ENCODE data around the gene PLXND1. TPM values are rescaled to one million over a fixed set of nuclear protein-coding genes. Genes with fewer than 3 reads are reported as not detected.
A peak's percentile ranks its signal among the peaks of the same experiment; 100 is the strongest.

Gene PLXND1
- total RNA-seq, 2 experiments from 2014 or later: 4.7 to 6.0 TPM

DNA sequence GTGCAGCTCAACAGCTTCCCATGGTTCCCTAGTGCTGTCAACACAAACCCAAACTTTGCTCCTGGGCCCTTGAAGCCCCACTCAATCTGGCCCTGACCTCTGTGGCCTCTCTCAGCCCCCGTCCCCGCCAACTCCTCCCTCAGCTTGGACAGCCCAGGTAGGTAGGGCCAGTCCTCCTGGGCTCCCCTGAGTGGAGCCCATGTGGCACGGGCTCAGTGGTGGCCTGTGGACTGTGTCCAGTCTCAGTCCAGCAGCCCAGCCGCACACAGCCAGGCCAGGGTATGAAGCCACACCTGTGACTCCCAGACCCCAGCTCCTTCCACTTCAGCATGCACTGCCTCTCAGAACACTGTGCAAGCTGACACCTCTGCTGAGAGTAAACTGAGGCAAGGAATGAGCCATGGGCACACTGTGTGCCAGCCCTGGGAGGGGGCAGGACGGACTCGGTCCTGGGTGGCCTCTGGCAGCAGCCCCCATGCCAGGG lies 11.5 kb downstream of the PLXND1 start:
- Histone ChIP-seq H3K36me3 (ENCODE audit: insufficient read depth, low read length) (no peaks in the 10 kb centered on the region), H3K27ac (ENCODE audit: low read depth, low read length, poor library complexity, severe bottlenecking) (no peak overlapping the region), H3K4me2 (ENCODE audit: low read length) (no peak overlapping the region), H4K20me1 (ENCODE audit: insufficient read depth, low read length) (no peaks in the 10 kb centered on the region), H3K9me2 (ENCODE audit: insufficient read depth, low read length) (no peaks in the 10 kb centered on the region), H3K4me1 (ENCODE audit: insufficient read depth, low read length, poor library complexity, severe bottlenecking) (peaks cover 29% of the 10 kb centered on the region), H2AFZ (ENCODE audit: low read length) (no peak overlapping the region), H3K9me3 (ENCODE audit: low read length) (no peaks in the 10 kb centered on the region), H3K79me2 (ENCODE audit: insufficient read depth, low read depth, low read length) (no peaks in the 10 kb centered on the region), H3K4me3 (ENCODE audit: low read depth, low read length, poor library complexity, severe bottlenecking) (no peak overlapping the region)
- BruUV-seq (replicated peaks): no TSS peak
- DNase-seq (ENCODE audit: low spot score): no peak
- CTCF ChIA-PET (ENCODE audit: unreplicated experiment): interaction anchor here (1.2 kb wide), 1 partner anchor 112 kb away, joined by 3 read pairs; no protein-coding TSS in a partner anchor
- no peak for TF ChIP-seq EZH2phosphoT487 (IDR thresholded peaks at IDR 0.05; ENCODE audit: borderline replicate concordance, low read depth, low read length)
- TF ChIP-seq, protein P1, sequence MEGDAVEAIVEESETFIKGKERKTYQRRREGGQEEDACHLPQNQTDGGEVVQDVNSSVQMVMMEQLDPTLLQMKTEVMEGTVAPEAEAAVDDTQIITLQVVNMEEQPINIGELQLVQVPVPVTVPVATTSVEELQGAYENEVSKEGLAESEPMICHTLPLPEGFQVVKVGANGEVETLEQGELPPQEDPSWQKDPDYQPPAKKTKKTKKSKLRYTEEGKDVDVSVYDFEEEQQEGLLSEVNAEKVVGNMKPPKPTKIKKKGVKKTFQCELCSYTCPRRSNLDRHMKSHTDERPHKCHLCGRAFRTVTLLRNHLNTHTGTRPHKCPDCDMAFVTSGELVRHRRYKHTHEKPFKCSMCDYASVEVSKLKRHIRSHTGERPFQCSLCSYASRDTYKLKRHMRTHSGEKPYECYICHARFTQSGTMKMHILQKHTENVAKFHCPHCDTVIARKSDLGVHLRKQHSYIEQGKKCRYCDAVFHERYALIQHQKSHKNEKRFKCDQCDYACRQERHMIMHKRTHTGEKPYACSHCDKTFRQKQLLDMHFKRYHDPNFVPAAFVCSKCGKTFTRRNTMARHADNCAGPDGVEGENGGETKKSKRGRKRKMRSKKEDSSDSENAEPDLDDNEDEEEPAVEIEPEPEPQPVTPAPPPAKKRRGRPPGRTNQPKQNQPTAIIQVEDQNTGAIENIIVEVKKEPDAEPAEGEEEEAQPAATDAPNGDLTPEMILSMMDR (conservative IDR thresholded peaks at IDR 0.05; ENCODE audit: low read length): no peak
- POLR2A ChIA-PET: no interaction called here
- intact Hi-C loops (cut with micrococcal nuclease; ENCODE audit: unreplicated experiment): no loop called here

DNA sequence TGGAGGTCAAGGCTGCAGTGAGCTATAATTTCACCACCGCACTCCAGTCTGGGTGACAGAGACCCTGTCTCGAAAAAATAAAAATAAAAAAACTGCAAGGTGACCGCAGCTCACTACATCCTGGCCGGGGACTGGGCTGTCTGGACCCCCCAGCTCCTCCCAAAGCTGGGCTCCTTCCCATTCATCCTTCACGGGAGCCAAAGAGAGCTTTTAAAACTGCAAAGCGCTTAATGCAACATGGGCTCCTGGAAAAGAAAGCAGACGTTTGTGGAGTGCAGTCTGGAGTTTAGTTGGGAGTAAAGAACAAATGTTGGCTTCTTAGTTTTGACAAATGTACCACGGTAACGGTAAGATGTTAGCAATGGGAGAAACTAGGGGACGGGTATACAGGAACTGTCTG lies 12.1 kb downstream of the PLXND1 start:
- ChIA-PET CTCF (ENCODE audit: unreplicated experiment) (interaction anchor here (1.2 kb wide), 1 partner anchor 112 kb away, joined by 3 read pairs; no protein-coding TSS in a partner anchor), POLR2A (interaction anchor here (0.8 kb wide), 1 partner anchor 250 kb away, joined by 3 read pairs; no protein-coding TSS in a partner anchor)
- Histone ChIP-seq H3K4me3 (ENCODE audit: low read depth, low read length, poor library complexity, severe bottlenecking) (no peak overlapping the region), H3K4me2 (ENCODE audit: low read length) (peak overlapping the region; percentile 44; the same call in 1 of the 2 replicates), H2AFZ (ENCODE audit: low read length) (peak overlapping the region; percentile 86; the same call in 1 of the 2 replicates), H4K20me1 (ENCODE audit: insufficient read depth, low read length) (no peaks in the 10 kb centered on the region), H3K9me3 (ENCODE audit: low read length) (no peaks in the 10 kb centered on the region), H3K36me3 (ENCODE audit: insufficient read depth, low read length) (no peaks in the 10 kb centered on the region), H3K79me2 (ENCODE audit: insufficient read depth, low read depth, low read length) (no peaks in the 10 kb centered on the region), H3K27ac (ENCODE audit: low read depth, low read length, poor library complexity, severe bottlenecking) (peak overlapping the region; percentile 33), H3K9me2 (ENCODE audit: insufficient read depth, low read length) (no peaks in the 10 kb centered on the region), H3K4me1 (ENCODE audit: insufficient read depth, low read length, poor library complexity, severe bottlenecking) (peaks cover 29% of the 10 kb centered on the region)
- no peak for DNase-seq (ENCODE audit: low spot score)
- intact Hi-C loops (cut with micrococcal nuclease; ENCODE audit: unreplicated experiment): no loop called here
- TF ChIP-seq EZH2phosphoT487 (IDR thresholded peaks at IDR 0.05; ENCODE audit: borderline replicate concordance, low read depth, low read length): no peak
- TF ChIP-seq, protein P1 (conservative IDR thresholded peaks at IDR 0.05; ENCODE audit: low read length): no peak
- no TSS peak for BruUV-seq (replicated peaks)

DNA sequence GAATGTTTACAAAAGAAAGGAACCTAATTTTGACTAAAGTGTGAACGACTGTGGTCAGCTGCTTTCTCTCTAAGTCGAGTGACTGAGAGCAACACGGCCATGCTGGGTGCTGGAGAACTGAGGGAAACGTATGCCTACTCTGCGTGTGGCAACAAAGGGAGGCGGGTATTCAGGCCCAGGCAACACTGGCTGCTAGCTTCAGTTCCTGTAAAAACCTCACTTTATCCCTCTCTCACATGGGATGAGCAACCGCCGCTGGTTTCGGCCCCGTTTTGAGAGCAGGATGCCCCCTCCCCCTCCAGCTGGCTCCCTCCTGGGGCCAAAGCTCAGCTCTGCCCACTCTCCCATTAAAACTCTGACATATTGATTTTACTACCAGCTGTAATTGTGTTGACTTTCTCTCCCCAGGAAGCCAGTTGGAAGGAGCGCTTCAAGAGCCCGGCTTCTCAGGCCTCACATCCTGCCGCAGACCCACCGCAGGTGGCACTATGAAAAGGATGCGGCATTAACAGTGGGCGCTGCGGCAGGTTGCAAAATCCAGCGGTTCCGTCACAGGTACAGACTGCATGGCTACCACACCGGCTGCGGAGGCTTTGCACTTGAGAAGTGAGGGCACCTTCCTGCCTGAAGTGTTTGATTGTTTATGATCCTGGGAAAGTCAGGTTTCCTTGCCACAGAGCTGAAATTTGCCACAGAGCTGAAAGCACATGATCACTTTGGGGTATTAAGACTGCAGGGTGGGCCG lies 12.7 kb downstream of the PLXND1 start:
- POLR2A ChIA-PET: interaction anchor here (0.6 to 1.4 kb wide), 3 partner anchors 15 to 251 kb away, joined by 3 to 4 read pairs (median 3); no protein-coding TSS in a partner anchor
- Histone ChIP-seq H2AFZ (ENCODE audit: low read length) (peak overlapping the region; percentile 86), H3K27ac (ENCODE audit: low read depth, low read length, poor library complexity, severe bottlenecking) (peak overlapping the region; percentile 33), H3K79me2 (ENCODE audit: insufficient read depth, low read depth, low read length) (no peaks in the 10 kb centered on the region), H3K4me2 (ENCODE audit: low read length) (peak overlapping the region; percentile 44), H3K4me3 (ENCODE audit: low read depth, low read length, poor library complexity, severe bottlenecking) (no peak overlapping the region), H3K9me3 (ENCODE audit: low read length) (no peaks in the 10 kb centered on the region), H3K36me3 (ENCODE audit: insufficient read depth, low read length) (no peaks in the 10 kb centered on the region), H3K4me1 (ENCODE audit: insufficient read depth, low read length, poor library complexity, severe bottlenecking) (peaks cover 29% of the 10 kb centered on the region), H4K20me1 (ENCODE audit: insufficient read depth, low read length) (no peaks in the 10 kb centered on the region), H3K9me2 (ENCODE audit: insufficient read depth, low read length) (no peaks in the 10 kb centered on the region)
- intact Hi-C loops (cut with micrococcal nuclease; ENCODE audit: unreplicated experiment): no loop called here
- CTCF ChIA-PET (ENCODE audit: unreplicated experiment): interaction anchor here (1.2 kb wide), 1 partner anchor 111 kb away, joined by 3 read pairs; no protein-coding TSS in a partner anchor
- DNase-seq (ENCODE audit: low spot score): peak; percentile 83
- TF ChIP-seq, protein P1 (conservative IDR thresholded peaks at IDR 0.05; ENCODE audit: low read length): peak; percentile 31; the same call in 1 of the 2 replicates
- no peak for TF ChIP-seq EZH2phosphoT487 (IDR thresholded peaks at IDR 0.05; ENCODE audit: borderline replicate concordance, low read depth, low read length)
- BruUV-seq (replicated peaks): no TSS peak
